ENCODE measurements around the gene PTK6.
"Not testable (repeated sequence)": the region's sequence is repeated elsewhere in the genome, so short reads cannot be mapped to it uniquely, and the experiment has no call there.

The PTK6 gene

GRCh38 chr20:63482021-63482587, 55.1 kb downstream of the PTK6 start:
- Histone ChIP-seq H3K27ac (ENCODE audit: low read length) (no peak overlapping the region), H3K4me1 (ENCODE audit: control insufficient read depth in 1 of 2, insufficient read depth in 2 of 2, low read length in 2 of 2) (peaks cover 0 to 3% of the 10 kb centered on the region in 2 donors), H3K27me3 (ENCODE audit: low read depth, low read length) (peaks cover 4% of the 10 kb centered on the region), H3K36me3 (ENCODE audit: control insufficient read depth in 1 of 2, insufficient read depth in 2 of 2, low read length in 2 of 2) (no peaks in the 10 kb centered on the region), H3K4me3 (ENCODE audit: low read depth in 1 of 2, low read length in 2 of 2) (no peak overlapping the region), H3K9me3 (ENCODE audit: control insufficient read depth in 1 of 2, low read length in 2 of 2) (peaks cover 0 to 8% of the 10 kb centered on the region in 2 donors)

- peaks cover 0 to 6% of the 10 kb centered on the region in 2 donors for H3K9me3 ChIP-seq (ENCODE audit: control insufficient read depth in 1 of 2, low read length in 2 of 2)
- H3K4me1 ChIP-seq (ENCODE audit: control insufficient read depth in 1 of 2, insufficient read depth in 2 of 2, low read length in 2 of 2) = peaks cover 0 to 3% of the 10 kb centered on the region in 2 donors
- peaks cover 4% of the 10 kb centered on the region for H3K27me3 ChIP-seq (ENCODE audit: low read depth, low read length)
- H3K4me3 ChIP-seq (ENCODE audit: low read depth in 1 of 2, low read length in 2 of 2) = no peak overlapping the region
- no peak overlapping the region for H3K27ac ChIP-seq (ENCODE audit: low read length)
- H3K36me3 ChIP-seq (ENCODE audit: control insufficient read depth in 1 of 2, insufficient read depth in 2 of 2, low read length in 2 of 2) = no peaks in the 10 kb centered on the region
Measured at GRCh38 chr20:63481503-63481902, 55.7 kb downstream of the PTK6 start.

- H3K4me1 ChIP-seq (ENCODE audit: control insufficient read depth in 1 of 2, insufficient read depth in 2 of 2, low read length in 2 of 2); H3K27ac ChIP-seq (ENCODE audit: low read length); H3K27me3 ChIP-seq (ENCODE audit: low read depth, low read length); H3K36me3 ChIP-seq (ENCODE audit: control insufficient read depth in 1 of 2, insufficient read depth in 2 of 2, low read length in 2 of 2); H3K9me3 ChIP-seq (ENCODE audit: control insufficient read depth in 1 of 2, low read length in 2 of 2); H3K4me3 ChIP-seq (ENCODE audit: low read depth in 1 of 2, low read length in 2 of 2): not testable (repeated sequence)
Measured at GRCh38 chr20:63479695-63480419, 57.3 kb downstream of the PTK6 start.

- Histone ChIP-seq H3K9me3 (ENCODE audit: control insufficient read depth in 1 of 2, low read length in 2 of 2) (no peaks in the 10 kb centered on the region), H3K27me3 (ENCODE audit: low read depth, low read length) (peaks cover 12% of the 10 kb centered on the region), H3K27ac (ENCODE audit: low read length) (no peak overlapping the region), H3K4me1 (ENCODE audit: control insufficient read depth in 1 of 2, insufficient read depth in 2 of 2, low read length in 2 of 2) (peaks cover 0 to 3% of the 10 kb centered on the region in 2 donors), H3K36me3 (ENCODE audit: control insufficient read depth in 1 of 2, insufficient read depth in 2 of 2, low read length in 2 of 2) (no peaks in the 10 kb centered on the region), H3K4me3 (ENCODE audit: low read depth in 1 of 2, low read length in 2 of 2) (no peak overlapping the region)
Measured at GRCh38 chr20:63478346-63479302, 58.6 kb downstream of the PTK6 start.
